ENCODE results near the gene GALNT1.

GRCh38 chr18:35566019-35566418 lies 15.5 kb upstream of the GALNT1 start:
- no peak for TF ChIP-seq CTCF (IDR thresholded peaks at IDR 0.05)
- TF ChIP-seq EP300 (IDR thresholded peaks at IDR 0.05), result no peak
- TF ChIP-seq POLR2AphosphoS5 (IDR thresholded peaks at IDR 0.05), result no peak

Measured in upper lobe of left lung (tissue), 4 donors.